HL-60 (cell line): ENCODE results near the gene CDC45.
"Not testable (repeated sequence)": the region's sequence is repeated elsewhere in the genome, so short reads cannot be mapped to it uniquely, and the experiment has no call there.

Source experiments
- DNase-seq, 2 experiments: peaks; one replicate each; pipeline ENCODE4 v3.0.0-alpha.2; 2010 to 2020; ENCODE audit warnings: low read depth in 1 of 2, low spot score in 1 of 2
- H3K27ac ChIP-seq: fragments of 250-450 bp; sonication (Bioruptor Pico); replicated peaks from 2 replicates; pipeline ENCODE4 v1.5.1; 2020; ENCODE audit warnings: mild to moderate bottlenecking, moderate library complexity
- H3K27me3 ChIP-seq: fragments of 250-450 bp; sonication (Bioruptor Pico); 2 replicates; pipeline ENCODE4 v1.5.1; 2021; ENCODE audit warnings: mild to moderate bottlenecking, moderate library complexity; ENCODE audit not compliant: insufficient read depth, poor library complexity, severe bottlenecking
- H3K4me3 ChIP-seq: replicated peaks from 2 replicates; pipeline ENCODE4 v1.5.1; 2011; ENCODE audit warnings: mild to moderate bottlenecking, control low read depth, low read length; ENCODE audit not compliant: insufficient read depth
- GABPA ChIP-seq: IDR thresholded peaks from 2 replicates; pipeline ENCODE4 v1.6.1; 2012; ENCODE audit warnings: low read depth
- POLR2AphosphoS5 ChIP-seq: IDR thresholded peaks from 2 replicates; pipeline ENCODE4 v1.6.1; 2012; ENCODE audit warnings: low read depth
- SPI1 ChIP-seq: IDR thresholded peaks from 2 replicates; pipeline ENCODE4 v1.6.1; 2012; ENCODE audit warnings: low read depth, mild to moderate bottlenecking, borderline replicate concordance
- TF ChIP-seq, protein P1 (sequence below): IDR thresholded peaks from one replicate; pipeline ENCODE4 v1.5.1; 2011; ENCODE audit warnings: low read length, control low read depth, inconsistent platforms; ENCODE audit not compliant: insufficient read depth
- TF ChIP-seq, protein P2 (sequence below): IDR thresholded peaks from 2 replicates; pipeline ENCODE4 v1.6.1; 2012; ENCODE audit warnings: low read depth; ENCODE audit not compliant: insufficient replicate concordance

The CDC45 gene

DNA sequence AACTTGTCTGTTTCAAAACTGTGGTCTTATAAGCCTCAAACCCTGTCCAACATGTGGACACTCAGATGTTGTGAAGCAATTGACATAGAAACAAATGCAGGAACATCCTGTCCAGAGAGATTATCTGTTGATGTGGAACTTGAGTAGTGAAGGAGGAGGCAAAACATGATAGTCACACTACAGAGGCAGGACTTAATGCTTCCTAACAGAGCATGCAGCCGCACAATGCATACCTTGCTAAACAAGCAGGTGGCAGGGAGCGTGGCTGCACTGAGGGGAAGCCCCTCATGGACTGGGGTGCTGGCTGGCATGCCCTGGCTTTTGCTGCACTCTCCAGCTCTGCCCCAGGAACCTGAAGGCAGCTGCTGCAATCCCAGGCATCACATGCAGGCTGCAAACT, 37.6 kb upstream of the CDC45 start:
- Histone ChIP-seq H3K27me3 (no peaks in the 10 kb centered on the region), H3K27ac (no peak overlapping the region), H3K4me3 (no peak overlapping the region)
- TF ChIP-seq, protein P1, sequence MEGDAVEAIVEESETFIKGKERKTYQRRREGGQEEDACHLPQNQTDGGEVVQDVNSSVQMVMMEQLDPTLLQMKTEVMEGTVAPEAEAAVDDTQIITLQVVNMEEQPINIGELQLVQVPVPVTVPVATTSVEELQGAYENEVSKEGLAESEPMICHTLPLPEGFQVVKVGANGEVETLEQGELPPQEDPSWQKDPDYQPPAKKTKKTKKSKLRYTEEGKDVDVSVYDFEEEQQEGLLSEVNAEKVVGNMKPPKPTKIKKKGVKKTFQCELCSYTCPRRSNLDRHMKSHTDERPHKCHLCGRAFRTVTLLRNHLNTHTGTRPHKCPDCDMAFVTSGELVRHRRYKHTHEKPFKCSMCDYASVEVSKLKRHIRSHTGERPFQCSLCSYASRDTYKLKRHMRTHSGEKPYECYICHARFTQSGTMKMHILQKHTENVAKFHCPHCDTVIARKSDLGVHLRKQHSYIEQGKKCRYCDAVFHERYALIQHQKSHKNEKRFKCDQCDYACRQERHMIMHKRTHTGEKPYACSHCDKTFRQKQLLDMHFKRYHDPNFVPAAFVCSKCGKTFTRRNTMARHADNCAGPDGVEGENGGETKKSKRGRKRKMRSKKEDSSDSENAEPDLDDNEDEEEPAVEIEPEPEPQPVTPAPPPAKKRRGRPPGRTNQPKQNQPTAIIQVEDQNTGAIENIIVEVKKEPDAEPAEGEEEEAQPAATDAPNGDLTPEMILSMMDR, result no peak
- no peak for TF ChIP-seq GABPA
- TF ChIP-seq POLR2AphosphoS5, result no peak
- TF ChIP-seq, protein P2, sequence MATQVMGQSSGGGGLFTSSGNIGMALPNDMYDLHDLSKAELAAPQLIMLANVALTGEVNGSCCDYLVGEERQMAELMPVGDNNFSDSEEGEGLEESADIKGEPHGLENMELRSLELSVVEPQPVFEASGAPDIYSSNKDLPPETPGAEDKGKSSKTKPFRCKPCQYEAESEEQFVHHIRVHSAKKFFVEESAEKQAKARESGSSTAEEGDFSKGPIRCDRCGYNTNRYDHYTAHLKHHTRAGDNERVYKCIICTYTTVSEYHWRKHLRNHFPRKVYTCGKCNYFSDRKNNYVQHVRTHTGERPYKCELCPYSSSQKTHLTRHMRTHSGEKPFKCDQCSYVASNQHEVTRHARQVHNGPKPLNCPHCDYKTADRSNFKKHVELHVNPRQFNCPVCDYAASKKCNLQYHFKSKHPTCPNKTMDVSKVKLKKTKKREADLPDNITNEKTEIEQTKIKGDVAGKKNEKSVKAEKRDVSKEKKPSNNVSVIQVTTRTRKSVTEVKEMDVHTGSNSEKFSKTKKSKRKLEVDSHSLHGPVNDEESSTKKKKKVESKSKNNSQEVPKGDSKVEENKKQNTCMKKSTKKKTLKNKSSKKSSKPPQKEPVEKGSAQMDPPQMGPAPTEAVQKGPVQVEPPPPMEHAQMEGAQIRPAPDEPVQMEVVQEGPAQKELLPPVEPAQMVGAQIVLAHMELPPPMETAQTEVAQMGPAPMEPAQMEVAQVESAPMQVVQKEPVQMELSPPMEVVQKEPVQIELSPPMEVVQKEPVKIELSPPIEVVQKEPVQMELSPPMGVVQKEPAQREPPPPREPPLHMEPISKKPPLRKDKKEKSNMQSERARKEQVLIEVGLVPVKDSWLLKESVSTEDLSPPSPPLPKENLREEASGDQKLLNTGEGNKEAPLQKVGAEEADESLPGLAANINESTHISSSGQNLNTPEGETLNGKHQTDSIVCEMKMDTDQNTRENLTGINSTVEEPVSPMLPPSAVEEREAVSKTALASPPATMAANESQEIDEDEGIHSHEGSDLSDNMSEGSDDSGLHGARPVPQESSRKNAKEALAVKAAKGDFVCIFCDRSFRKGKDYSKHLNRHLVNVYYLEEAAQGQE, result no peak
- DNase-seq, result no peak

DNA sequence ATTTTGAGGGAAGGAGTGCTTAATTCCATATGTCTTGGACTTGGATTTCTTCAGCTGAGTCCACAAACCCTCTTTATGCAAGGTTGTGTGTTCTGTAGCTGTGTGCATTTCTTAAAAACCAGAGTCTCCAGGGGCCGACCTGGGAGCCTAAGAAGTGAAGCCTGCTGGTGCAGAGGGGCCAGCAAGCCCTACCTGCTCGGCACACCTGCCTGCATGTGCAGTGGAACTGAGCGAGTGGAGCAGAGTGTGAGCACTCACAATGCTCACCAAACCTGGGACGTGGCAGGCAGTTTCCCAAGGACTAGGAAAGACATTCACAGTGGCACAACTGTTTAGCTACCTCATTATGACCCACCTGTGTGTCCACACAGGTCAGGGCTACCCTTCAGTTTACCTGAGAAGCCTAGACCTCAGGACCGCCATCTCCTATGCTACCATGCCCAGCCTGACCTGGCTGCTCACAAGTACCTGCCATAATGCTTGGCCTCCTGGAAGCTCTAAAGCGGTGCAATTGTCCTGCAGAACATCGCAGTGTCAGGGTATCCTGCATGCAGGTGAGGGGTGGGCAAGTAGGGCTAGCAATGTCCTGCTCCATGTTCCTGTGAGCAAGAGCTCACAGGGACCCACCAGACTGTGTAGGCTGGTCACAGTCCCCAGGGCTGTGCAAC, 36.0 kb upstream of the CDC45 start:
- DNase-seq, result no peak
- Histone ChIP-seq H3K4me3 (no peak overlapping the region), H3K27ac (no peak overlapping the region), H3K27me3 (no peaks in the 10 kb centered on the region)
- TF ChIP-seq, protein P1, result no peak
- TF ChIP-seq, protein P2, result no peak
- no peak for TF ChIP-seq GABPA
- TF ChIP-seq SPI1, result no peak
- TF ChIP-seq POLR2AphosphoS5, result no peak

DNA sequence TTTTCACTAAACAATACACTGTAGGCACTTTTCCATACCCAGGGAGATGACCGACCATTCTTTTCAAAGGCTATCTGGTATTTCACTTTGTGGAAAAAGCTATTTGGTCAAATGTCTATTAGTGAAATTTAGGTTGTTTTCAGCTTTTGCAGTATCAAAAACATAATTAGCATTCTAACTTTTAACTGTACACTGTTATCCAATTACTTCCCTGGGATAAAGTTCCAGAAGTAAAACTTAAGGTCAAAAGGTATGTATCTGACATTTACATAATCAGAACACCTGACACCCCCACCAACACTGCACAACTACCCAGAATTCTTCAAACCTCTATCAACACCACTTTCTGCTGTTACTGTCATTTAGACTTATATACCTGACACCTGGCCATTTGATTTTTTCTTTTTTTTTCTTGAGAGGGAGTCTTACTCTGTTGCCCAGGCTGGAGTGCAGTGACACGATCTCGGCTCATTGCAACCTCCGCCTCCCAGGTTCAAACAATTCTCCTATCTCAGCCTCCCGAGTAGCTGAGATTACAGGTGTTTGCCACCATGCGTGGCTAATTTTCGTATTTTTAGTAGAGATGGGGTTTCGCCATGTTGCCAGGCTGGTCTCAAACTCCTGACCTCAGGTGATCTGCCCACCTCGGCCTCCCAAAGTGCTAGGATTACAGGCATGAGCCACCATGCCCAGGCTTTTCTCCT, 34.3 kb upstream of the CDC45 start:
- not testable (repeated sequence) for H3K4me3 ChIP-seq, DNase-seq, H3K27me3 ChIP-seq, H3K27ac ChIP-seq

DNA sequence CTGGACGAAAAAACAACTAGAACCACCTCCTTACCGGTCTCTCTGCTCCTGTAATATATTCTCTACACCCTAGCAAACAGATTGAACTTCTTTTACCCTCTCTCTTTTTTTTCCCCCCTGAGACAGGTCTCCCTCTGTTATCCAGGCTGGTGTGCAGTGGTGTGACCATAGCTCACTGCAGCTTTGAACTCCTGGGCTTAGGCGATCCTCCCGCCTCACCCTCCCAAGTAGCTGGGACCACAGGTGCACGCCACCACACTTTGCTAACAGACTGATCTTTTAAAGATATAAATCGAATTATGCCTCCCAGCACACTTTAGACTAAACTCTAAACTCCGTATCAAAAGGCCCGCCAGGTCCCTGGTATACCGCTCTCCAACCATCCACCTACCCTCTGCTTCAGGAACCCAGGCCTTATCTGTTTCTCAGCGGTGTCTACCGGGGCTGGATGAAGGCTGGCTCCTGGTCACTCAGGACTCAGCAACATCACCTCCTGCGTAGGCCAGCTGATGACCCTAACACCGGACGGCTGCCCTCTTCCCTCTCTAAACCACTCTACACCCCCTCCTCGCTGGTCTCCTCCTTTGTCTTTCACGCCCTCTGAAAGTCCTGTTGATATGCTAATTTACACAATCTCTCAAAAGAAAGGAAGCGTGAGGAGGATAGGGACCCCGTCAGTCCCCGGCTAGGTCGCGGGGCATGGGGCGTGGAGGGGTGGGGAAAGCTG, 33.0 kb upstream of the CDC45 start:
- Histone ChIP-seq H3K4me3 (peak overlapping the region; percentile 83), H3K27ac (peak overlapping the region; percentile 64), H3K27me3 (no peaks in the 10 kb centered on the region)
- TF ChIP-seq SPI1 (no peak), GABPA (no peak), POLR2AphosphoS5 (no peak)
- TF ChIP-seq, protein P2, result no peak
- TF ChIP-seq, protein P1, result no peak
- no peak for DNase-seq
